ENCODE data around the gene APBA3. TPM values are rescaled to one million over a fixed set of nuclear protein-coding genes. Genes with fewer than 3 reads are reported as not detected.

APBA3 gene
- total and polyA plus RNA-seq, 8 donors = 15.5 to 24.7 (median 19.8) TPM

DNA sequence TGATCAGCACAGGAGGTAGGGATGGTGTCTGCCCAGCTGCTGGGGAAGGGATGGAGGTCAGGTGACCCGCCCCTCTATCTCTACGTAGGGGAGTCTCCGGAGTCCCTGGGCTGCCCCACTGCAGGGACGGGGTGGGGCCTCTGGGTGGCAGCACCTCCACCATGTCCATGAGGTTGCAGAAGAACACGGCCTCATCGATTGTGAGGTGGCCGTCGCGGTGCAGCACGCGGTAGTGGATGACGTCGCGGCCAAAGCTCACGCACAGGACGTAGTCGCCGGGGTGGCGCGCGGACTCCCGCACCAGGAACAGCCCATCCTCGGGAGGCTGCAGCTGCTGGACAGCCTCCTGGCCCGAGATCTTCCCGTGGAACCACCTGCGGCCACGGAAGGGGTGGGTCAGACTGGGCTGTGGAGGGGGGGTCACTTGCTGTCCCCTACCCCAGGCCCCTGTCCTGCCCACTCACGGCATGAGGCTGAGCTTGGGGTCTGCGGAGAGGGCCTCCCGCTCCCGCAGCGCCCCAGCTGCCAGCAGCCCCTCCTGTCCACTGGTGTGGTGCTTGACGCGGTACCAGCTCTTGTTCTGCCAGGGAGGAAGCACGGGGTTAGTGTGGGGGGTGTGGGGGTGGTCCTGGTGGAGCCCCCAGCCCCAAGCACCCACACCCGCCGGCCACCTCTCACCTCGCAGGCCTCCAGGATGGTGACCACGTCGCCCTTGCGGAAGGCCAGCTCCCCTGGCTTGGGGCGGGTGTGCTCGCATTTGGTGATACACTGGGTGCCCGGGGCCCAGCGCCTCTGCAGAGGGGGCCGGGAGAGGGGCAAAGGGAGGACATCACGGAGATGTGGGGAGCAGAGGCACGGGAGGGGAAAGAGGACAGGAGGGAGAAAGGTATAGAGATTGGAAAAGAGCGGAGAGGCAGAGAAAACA is 22.4 kb upstream of the APBA3 start:
- peaks cover 12 to 48% of the 10 kb centered on the region in 2 donors for H3K27me3 ChIP-seq
- intact Hi-C loops (cut with DNase I) = no loop called here
- ATAC-seq = peak; percentile 22

DNA sequence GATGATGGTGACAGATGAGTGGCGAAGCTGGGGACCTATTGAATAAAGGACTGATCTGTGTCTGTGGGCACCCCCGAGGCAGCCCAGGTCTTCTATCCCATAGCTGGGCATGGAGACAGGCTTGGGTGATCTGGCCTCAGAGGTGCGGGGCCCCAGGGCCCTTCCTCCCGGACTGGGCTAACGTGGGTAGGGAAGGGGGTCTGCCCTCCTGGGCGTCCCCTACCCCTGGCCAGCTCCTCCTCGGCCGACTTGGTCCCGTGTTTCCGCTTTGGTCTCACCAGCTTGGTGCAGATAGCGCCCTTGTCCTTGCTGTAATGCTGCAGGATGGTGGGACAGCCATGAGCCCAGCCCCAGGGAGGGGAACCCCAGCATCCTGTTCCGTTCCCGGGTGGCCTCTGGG is 21.4 kb upstream of the APBA3 start:
- peaks cover 0 to 22% of the 10 kb centered on the region in 2 donors for H3K9me3 ChIP-seq
- no peaks in the 10 kb centered on the region for H3K36me3 ChIP-seq
- TF ChIP-seq, protein P1, sequence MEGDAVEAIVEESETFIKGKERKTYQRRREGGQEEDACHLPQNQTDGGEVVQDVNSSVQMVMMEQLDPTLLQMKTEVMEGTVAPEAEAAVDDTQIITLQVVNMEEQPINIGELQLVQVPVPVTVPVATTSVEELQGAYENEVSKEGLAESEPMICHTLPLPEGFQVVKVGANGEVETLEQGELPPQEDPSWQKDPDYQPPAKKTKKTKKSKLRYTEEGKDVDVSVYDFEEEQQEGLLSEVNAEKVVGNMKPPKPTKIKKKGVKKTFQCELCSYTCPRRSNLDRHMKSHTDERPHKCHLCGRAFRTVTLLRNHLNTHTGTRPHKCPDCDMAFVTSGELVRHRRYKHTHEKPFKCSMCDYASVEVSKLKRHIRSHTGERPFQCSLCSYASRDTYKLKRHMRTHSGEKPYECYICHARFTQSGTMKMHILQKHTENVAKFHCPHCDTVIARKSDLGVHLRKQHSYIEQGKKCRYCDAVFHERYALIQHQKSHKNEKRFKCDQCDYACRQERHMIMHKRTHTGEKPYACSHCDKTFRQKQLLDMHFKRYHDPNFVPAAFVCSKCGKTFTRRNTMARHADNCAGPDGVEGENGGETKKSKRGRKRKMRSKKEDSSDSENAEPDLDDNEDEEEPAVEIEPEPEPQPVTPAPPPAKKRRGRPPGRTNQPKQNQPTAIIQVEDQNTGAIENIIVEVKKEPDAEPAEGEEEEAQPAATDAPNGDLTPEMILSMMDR (IDR thresholded peaks at IDR 0.05) = no peak
- intact Hi-C loops (cut with DNase I) = no loop called here
- ATAC-seq (no peak), DNase-seq (peak in 1 of 4 donors; percentile 54)
- H3K4me1 ChIP-seq = peaks cover 0 to 18% of the 10 kb centered on the region in 2 donors
- peaks cover 12 to 48% of the 10 kb centered on the region in 2 donors for H3K27me3 ChIP-seq
- no peak overlapping the region for H3K27ac ChIP-seq
- no peak overlapping the region for H3K4me3 ChIP-seq

More for the DNA sequence above, 22.4 kb upstream of the APBA3 start:
- DNase-seq = peak in 1 of 4 donors; percentile 73
- H3K4me3 ChIP-seq = no peak overlapping the region
- no peak overlapping the region for H3K27ac ChIP-seq
- peaks cover 0 to 22% of the 10 kb centered on the region in 2 donors for H3K9me3 ChIP-seq
- H3K36me3 ChIP-seq = no peaks in the 10 kb centered on the region
- TF ChIP-seq, protein P1 (IDR thresholded peaks at IDR 0.05) = peak in 1 of 2 donors; percentile 49
- peaks cover 0 to 21% of the 10 kb centered on the region in 2 donors for H3K4me1 ChIP-seq

DNA sequence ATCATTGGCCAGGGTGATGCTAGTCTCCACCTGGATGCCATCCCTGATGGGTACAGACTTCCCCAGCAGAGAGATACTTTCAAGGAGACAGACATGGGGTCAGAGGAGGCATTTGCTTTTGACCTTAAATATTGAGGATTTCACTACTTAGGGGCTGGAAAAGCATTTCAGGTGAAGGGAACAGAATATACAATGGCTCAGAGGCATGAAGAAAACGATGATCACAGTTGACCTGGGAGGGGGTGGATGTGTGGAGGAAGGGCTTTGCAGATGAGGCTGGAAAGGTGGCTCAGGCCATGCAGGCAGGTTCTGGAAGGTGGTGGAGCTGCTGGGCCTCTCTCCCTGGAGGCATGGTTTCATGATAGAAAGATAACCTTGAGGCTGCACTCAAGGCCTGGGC is 20.8 kb upstream of the APBA3 start:
- intact Hi-C loops (cut with DNase I) = no loop called here
- no peak for DNase-seq
- Histone ChIP-seq H3K9me3 (peaks cover 0 to 22% of the 10 kb centered on the region in 2 donors), H3K36me3 (no peaks in the 10 kb centered on the region), H3K27ac (no peak overlapping the region), H3K4me3 (no peak overlapping the region), H3K27me3 (peaks cover 12 to 48% of the 10 kb centered on the region in 2 donors), H3K4me1 (peaks cover 0 to 18% of the 10 kb centered on the region in 2 donors)
- TF ChIP-seq, protein P1 (IDR thresholded peaks at IDR 0.05) = no peak
- no peak for ATAC-seq

DNA sequence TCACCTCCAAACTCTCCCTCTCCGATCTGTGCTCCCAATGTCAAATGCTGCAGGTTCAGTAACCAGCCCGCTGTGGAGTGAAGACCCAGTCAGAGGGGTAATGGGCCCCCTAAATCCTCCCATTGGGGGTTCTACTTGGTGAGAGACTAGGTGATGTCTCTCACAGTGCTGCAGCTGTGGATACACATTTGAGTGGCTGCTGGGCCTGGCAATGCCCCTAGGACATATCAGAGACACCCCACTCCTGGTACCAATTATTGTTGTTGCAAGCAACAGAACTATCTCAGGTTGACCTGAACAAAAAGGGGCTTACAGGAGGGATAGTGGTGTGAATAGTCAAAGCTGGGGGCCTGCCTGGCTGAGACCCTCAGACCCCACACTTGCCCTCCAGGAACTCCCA is 20.1 kb upstream of the APBA3 start:
- intact Hi-C loops (cut with DNase I) = no loop called here

More for the DNA sequence above, 20.1 kb upstream of the APBA3 start:
- no peak for DNase-seq
- H3K4me1 ChIP-seq = peaks cover 0 to 17% of the 10 kb centered on the region in 2 donors
- peaks cover 0 to 22% of the 10 kb centered on the region in 2 donors for H3K9me3 ChIP-seq
- no peak overlapping the region for H3K4me3 ChIP-seq
- peaks cover 12 to 41% of the 10 kb centered on the region in 2 donors for H3K27me3 ChIP-seq
- H3K36me3 ChIP-seq = no peaks in the 10 kb centered on the region
- H3K27ac ChIP-seq = no peak overlapping the region
- ATAC-seq = no peak
- TF ChIP-seq, protein P1 (IDR thresholded peaks at IDR 0.05) = no peak
